Activated CD8-positive, alpha-beta T cell treated with anti-CD3 and anti-CD28 coated beads for 36 hours (primary cell): Measurements from ENCODE around the gene GDI1. TPM values are rescaled to one million over a fixed set of nuclear protein-coding genes. Genes with fewer than 3 reads are reported as not detected.

ENCODE experiments used
- ATAC-seq: fragments of 200-7000 bp; cut with Tn5 transposase; one replicate; pipeline ENCODE4 v1.10.0; 2021; ENCODE audit warnings: mild to moderate bottlenecking, moderate library complexity
- CTCF ChIA-PET: fragments of 350-600 bp; sonication (Branson Sonifier 250); formaldehyde crosslinking; loops from one replicate; lab custom pipeline; 2021; ENCODE audit warnings: antibody characterized with exemption; lab: Charles Lee
- POLR2A ChIA-PET: fragments of 350-600 bp; sonication (Branson Sonifier 250); formaldehyde crosslinking; loops from one replicate; lab custom pipeline; 2021; ENCODE audit warnings: antibody characterized with exemption; lab: Charles Lee
- DNase-seq: peaks from one replicate; pipeline ENCODE4 v3.0.0-alpha.2; 2020
- H3K27ac Mint-ChIP-seq: one replicate; pipeline ENCODE4 v1.8.0; 2021; ENCODE audit warnings: mild to moderate bottlenecking, mixed read lengths
- H3K27me3 Mint-ChIP-seq: one replicate; pipeline ENCODE4 v1.8.0; 2021; ENCODE audit warnings: mixed read lengths
- H3K36me3 Mint-ChIP-seq: one replicate; pipeline ENCODE4 v1.8.0; 2021; ENCODE audit warnings: low read depth, mixed read lengths
- H3K4me1 Mint-ChIP-seq: one replicate; pipeline ENCODE4 v1.8.0; 2021; ENCODE audit warnings: low read depth, mixed read lengths
- H3K4me3 Mint-ChIP-seq: one replicate; pipeline ENCODE4 v1.8.0; 2021; ENCODE audit warnings: mild to moderate bottlenecking, moderate library complexity, mixed read lengths
- H3K9me3 Mint-ChIP-seq: one replicate; pipeline ENCODE4 v1.8.0; 2021; ENCODE audit warnings: mixed read lengths
- CTCF ChIP-seq: fragments of 200-600 bp; IDR thresholded peaks from one replicate; pipeline ENCODE4 v1.8.0; 2022; ENCODE audit warnings: antibody characterized with exemption, mild to moderate bottlenecking
- intact Hi-C: fragments of 100-400 bp; cut with micrococcal nuclease; formaldehyde crosslinking; loops from one replicate; pipeline ENCODE4 v1.10.0; 2022
- total RNA-seq, 2 experiments: library from RNA; stranded (reverse); gene quantifications; one replicate each; pipeline ENCODE4 v1.2.3, GENCODE V29; 2021

The GDI1 gene
- total RNA-seq, 2 experiments from 2014 or later = 76.5 TPM

GRCh38 chrX:154443479-154443910, 6.5 kb downstream of the GDI1 start:
- Mint-ChIP-seq H3K9me3 (no peaks in the 10 kb centered on the region), H3K4me1 (peaks cover 31% of the 10 kb centered on the region), H3K4me3 (peak overlapping the region; percentile 69), H3K27me3 (no peaks in the 10 kb centered on the region), H3K27ac (peak overlapping the region; percentile 67), H3K36me3 (peaks cover 10% of the 10 kb centered on the region)
- peak; percentile 16 for ATAC-seq
- intact Hi-C loops = no loop called here
- DNase-seq = no peak
- TF ChIP-seq CTCF = no peak
- ChIA-PET POLR2A (no interaction called here), CTCF (interaction anchor here (1.0 kb wide), 1 partner anchor 84 kb away, joined by 3 read pairs; no protein-coding TSS in a partner anchor)

- peaks cover 28% of the 10 kb centered on the region for H3K4me1 Mint-ChIP-seq
- no peaks in the 10 kb centered on the region for H3K9me3 Mint-ChIP-seq
- intact Hi-C loops = no loop called here
Measured at GRCh38 chrX:154443992-154444754, 7.2 kb downstream of the GDI1 start, which contains the start of gene FAM50A. FAM50A (plus strand) TSS chrX:154444141; CDS start chrX:154444236, 95 bp downstream.

GRCh38 chrX:154444755-154445246, 7.8 kb downstream of the GDI1 start:
- Mint-ChIP-seq H3K4me3 (peak overlapping the region; percentile 55), H3K27ac (no peak overlapping the region), H3K9me3 (no peaks in the 10 kb centered on the region)

More at GRCh38 chrX:154443992-154444754, 7.2 kb downstream of the GDI1 start, which contains the start of gene FAM50A:
- ATAC-seq = peak; percentile 85
- Mint-ChIP-seq H3K36me3 (peaks cover 7% of the 10 kb centered on the region), H3K4me3 (peak within 1 kb of the TSS; percentile 69), H3K27ac (peak within 1 kb of the TSS; percentile 67), H3K27me3 (no peaks in the 10 kb centered on the region)
- ChIA-PET CTCF (interaction anchor here (1.0 kb wide), 1 partner anchor 83 kb away, joined by 3 read pairs; no protein-coding TSS in a partner anchor), POLR2A (interaction anchor here (1.5 kb wide), 1 partner anchor 34 kb away, joined by 4 read pairs; no protein-coding TSS in a partner anchor)
- DNase-seq = peak; percentile 77
- TF ChIP-seq CTCF = no peak

GRCh38 chrX:154445776-154446175, 8.8 kb downstream of the GDI1 start:
- ATAC-seq = no peak
- H3K4me3 Mint-ChIP-seq = no peak overlapping the region
- intact Hi-C loops = no loop called here
- no peaks in the 10 kb centered on the region for H3K9me3 Mint-ChIP-seq
- H3K4me1 Mint-ChIP-seq = peaks cover 23% of the 10 kb centered on the region
- DNase-seq = no peak
- peaks cover 6% of the 10 kb centered on the region for H3K36me3 Mint-ChIP-seq
- H3K27ac Mint-ChIP-seq = no peak overlapping the region
- CTCF ChIA-PET = no interaction called here
- POLR2A ChIA-PET = interaction anchor here (1.1 to 1.9 kb wide), 4 partner anchors 32 to 67 kb away, joined by 4 to 6 read pairs (median 4); partner anchors contain the start of gene EMD
- TF ChIP-seq CTCF = no peak
- H3K27me3 Mint-ChIP-seq = no peaks in the 10 kb centered on the region

More at GRCh38 chrX:154444755-154445246, 7.8 kb downstream of the GDI1 start:
- peaks cover 8% of the 10 kb centered on the region for H3K36me3 Mint-ChIP-seq
- ChIA-PET POLR2A (interaction anchor here (0.6 to 1.9 kb wide), 4 partner anchors 16 to 66 kb away, joined by 3 to 6 read pairs (median 4); partner anchors contain the start of gene EMD), CTCF (no interaction called here)
- no peak for TF ChIP-seq CTCF
- DNase-seq = no peak
- peaks cover 28% of the 10 kb centered on the region for H3K4me1 Mint-ChIP-seq
- no peaks in the 10 kb centered on the region for H3K27me3 Mint-ChIP-seq
- ATAC-seq = no peak
- intact Hi-C loops = no loop called here
